HepG2 (cell line): ENCODE data around the gene CTDNEP1. TPM values are rescaled to one million over a fixed set of nuclear protein-coding genes. Genes with fewer than 3 reads are reported as not detected.
A peak's percentile ranks its signal among the peaks of the same experiment; 100 is the strongest.

Experiments
- ATF7-NPFF ChIP-seq: sonication (generic); formaldehyde crosslinking; IDR thresholded peaks from 2 replicates; pipeline ENCODE4 v1.8.1; 2023; ENCODE audit warnings: mild to moderate bottlenecking, low read depth, missing genetic modification reagents, moderate library complexity
- CSRNP1 ChIP-seq: sonication (generic); formaldehyde crosslinking; IDR thresholded peaks from 2 replicates; pipeline ENCODE4 v1.8.1; 2023; ENCODE audit warnings: mild to moderate bottlenecking, missing genetic modification reagents
- HES4 ChIP-seq: sonication (generic); formaldehyde crosslinking; IDR thresholded peaks from 2 replicates; pipeline ENCODE4 v1.9.0; 2021; ENCODE audit warnings: mild to moderate bottlenecking, missing genetic modification reagents, borderline replicate concordance
- PHF8 ChIP-seq: sonication (generic); formaldehyde crosslinking; IDR thresholded peaks from 2 replicates; pipeline ENCODE4 v1.5.0; 2020; ENCODE audit warnings: missing genetic modification reagents
- SKIL ChIP-seq: sonication (generic); formaldehyde crosslinking; IDR thresholded peaks from 2 replicates; pipeline ENCODE4 v1.8.0; 2022; ENCODE audit warnings: missing genetic modification reagents, mild to moderate bottlenecking, moderate library complexity, borderline replicate concordance
- STAG1 ChIP-seq: sonication (generic); formaldehyde crosslinking; IDR thresholded peaks from 2 replicates; pipeline ENCODE4 v1.4.0; 2020; ENCODE audit warnings: missing genetic modification reagents
- ZBTB34 ChIP-seq: sonication (generic); formaldehyde crosslinking; IDR thresholded peaks from 2 replicates; pipeline ENCODE4 v1.8.0; 2022; ENCODE audit warnings: mild to moderate bottlenecking, missing genetic modification reagents
- ZBTB4 ChIP-seq: sonication (generic); formaldehyde crosslinking; IDR thresholded peaks from 2 replicates; pipeline ENCODE4 v1.4.0; 2020; ENCODE audit warnings: missing genetic modification reagents, mild to moderate bottlenecking, borderline replicate concordance
- ZNF616 ChIP-seq: sonication (generic); formaldehyde crosslinking; IDR thresholded peaks from 2 replicates; pipeline ENCODE4 v1.5.0; 2020; ENCODE audit warnings: low read depth, mild to moderate bottlenecking, missing genetic modification reagents
- ZNF660 ChIP-seq: sonication (generic); formaldehyde crosslinking; IDR thresholded peaks from 2 replicates; pipeline ENCODE4 v1.5.1; 2020; ENCODE audit warnings: mild to moderate bottlenecking, low read depth, missing genetic modification reagents, borderline replicate concordance
- ZNF678 ChIP-seq: sonication (generic); formaldehyde crosslinking; IDR thresholded peaks from 2 replicates; pipeline ENCODE4 v1.4.0; 2020; ENCODE audit warnings: mild to moderate bottlenecking, missing genetic modification reagents
- ZNF687 ChIP-seq: sonication (generic); formaldehyde crosslinking; IDR thresholded peaks from 2 replicates; pipeline ENCODE4 v1.5.1; 2020; ENCODE audit warnings: mild to moderate bottlenecking, missing genetic modification reagents, moderate library complexity
- ZNF737 ChIP-seq: sonication (generic); formaldehyde crosslinking; IDR thresholded peaks from 2 replicates; pipeline ENCODE4 v1.5.0; 2020; ENCODE audit warnings: missing genetic modification reagents, mild to moderate bottlenecking, borderline replicate concordance
- polyA plus RNA-seq, 8 experiments: library from polyadenylated mRNA; depleted of rRNA in 3 of 8; stranded (reverse) in 7 of 8; unstranded in 1 of 8; fragments of >200 nt; fragmentation: Illumina TruSeq in 4 of 8; extraction: Trizol in 4 of 8; gene quantifications; 2 replicates each; pipeline versions ENCODE4 v1.2.1 to v1.2.3, GENCODE V29; 2011 to 2016; ENCODE audit warnings: low read depth in 4 of 8, missing spikeins in 1 of 8, mixed read lengths in 1 of 8; ENCODE audit not compliant: insufficient read depth in 1 of 8
- total RNA-seq, 5 experiments: library from RNA; depleted of rRNA; stranded (reverse); fragments of >200 nt; fragmentation: Illumina TruSeq; extraction: Trizol; gene quantifications; 2 replicates each; pipeline ENCODE4 v1.2.3, GENCODE V29; 2016; ENCODE audit warnings: low read depth in 1 of 5

The CTDNEP1 gene
- total and polyA plus RNA-seq, 2 of the 13 experiments (the other 11 are each of a cell fraction or from before 2014, with no cell fraction given): 19.8 to 118 TPM

GRCh38 chr17:7234083-7234951, 17.2 kb downstream of the CTDNEP1 start, which contains the start of gene DVL2 (continued):
- no peak for TF ChIP-seq ZBTB34 (CRISPR knock-in tag)
- TF ChIP-seq ZNF687 (CRISPR knock-in tag): peak; percentile 95
- TF ChIP-seq CSRNP1 (CRISPR knock-in tag): peak; percentile 89
- no peak for TF ChIP-seq ZNF737 (CRISPR knock-in tag)
- TF ChIP-seq PHF8: peak; percentile 87
- 0 out of 2 replicates have a peak, but pooled peaks have one; percentile 32 for TF ChIP-seq HES4 (CRISPR knock-in tag)
- TF ChIP-seq ATF7-NPFF (CRISPR knock-in tag): peak; percentile 39
- 0 out of 2 replicates have a peak, but pooled peaks have one; percentile 46 for TF ChIP-seq ZNF616 (CRISPR knock-in tag)
- TF ChIP-seq SKIL (CRISPR knock-in tag): peak; percentile 74
- no peak for TF ChIP-seq STAG1 (CRISPR knock-in tag)
- 0 out of 2 replicates have a peak, but pooled peaks have one; percentile 17 for TF ChIP-seq ZNF678 (CRISPR knock-in tag)
- no peak for TF ChIP-seq ZNF660 (CRISPR knock-in tag)
- TF ChIP-seq ZBTB4 (CRISPR knock-in tag): peak; percentile 52; the same call in 1 of the 2 replicates
